ENCODE data around the gene FGF4.

FGF4 gene

GRCh38 chr11:69791276-69792180 lies 16.4 kb upstream of the FGF4 start:
- Histone ChIP-seq H3K27me3 (ENCODE audit: insufficient read depth, low read length) (no peaks in the 10 kb centered on the region), H3K9ac (ENCODE audit: low read depth, low read length) (no peak overlapping the region), H3K36me3 (ENCODE audit: insufficient read depth, low read depth, low read length) (no peaks in the 10 kb centered on the region), H3K27ac (ENCODE audit: low read length) (no peak overlapping the region), H3K4me3 (ENCODE audit: low read length) (no peak overlapping the region), H3K4me1 (ENCODE audit: insufficient read depth, low read length) (0 out of 2 replicates have a peak, but pooled peaks cover 3% of the 10 kb centered on the region), H3K9me3 (ENCODE audit: insufficient read depth, low read depth, low read length) (no peaks in the 10 kb centered on the region)

GRCh38 chr11:69788956-69789355 lies 13.8 kb upstream of the FGF4 start:
- Histone ChIP-seq H3K27me3 (ENCODE audit: insufficient read depth, low read length) (no peaks in the 10 kb centered on the region), H3K36me3 (ENCODE audit: insufficient read depth, low read depth, low read length) (no peaks in the 10 kb centered on the region), H3K9ac (ENCODE audit: low read depth, low read length) (no peak overlapping the region), H3K4me3 (ENCODE audit: low read length) (no peak overlapping the region), H3K27ac (ENCODE audit: low read length) (no peak overlapping the region), H3K9me3 (ENCODE audit: insufficient read depth, low read depth, low read length) (no peaks in the 10 kb centered on the region), H3K4me1 (ENCODE audit: insufficient read depth, low read length) (0 out of 2 replicates have a peak, but pooled peaks cover 3% of the 10 kb centered on the region)

GRCh38 chr11:69787906-69788305 lies 12.8 kb upstream of the FGF4 start:
- Histone ChIP-seq H3K9me3 (ENCODE audit: insufficient read depth, low read depth, low read length) (no peaks in the 10 kb centered on the region), H3K4me1 (ENCODE audit: insufficient read depth, low read length) (0 out of 2 replicates have a peak, but pooled peaks cover 3% of the 10 kb centered on the region), H3K4me3 (ENCODE audit: low read length) (no peak overlapping the region), H3K27ac (ENCODE audit: low read length) (no peak overlapping the region), H3K36me3 (ENCODE audit: insufficient read depth, low read depth, low read length) (no peaks in the 10 kb centered on the region), H3K27me3 (ENCODE audit: insufficient read depth, low read length) (no peaks in the 10 kb centered on the region), H3K9ac (ENCODE audit: low read depth, low read length) (no peak overlapping the region)

GRCh38 chr11:69787457-69787856 lies 12.3 kb upstream of the FGF4 start:
- H3K4me3 ChIP-seq (ENCODE audit: low read length): no peak overlapping the region
- H3K27ac ChIP-seq (ENCODE audit: low read length): no peak overlapping the region
- H3K27me3 ChIP-seq (ENCODE audit: insufficient read depth, low read length): no peaks in the 10 kb centered on the region
- 0 out of 2 replicates have a peak, but pooled peaks cover 3% of the 10 kb centered on the region for H3K4me1 ChIP-seq (ENCODE audit: insufficient read depth, low read length)
- no peak overlapping the region for H3K9ac ChIP-seq (ENCODE audit: low read depth, low read length)
- H3K36me3 ChIP-seq (ENCODE audit: insufficient read depth, low read depth, low read length): no peaks in the 10 kb centered on the region
- H3K9me3 ChIP-seq (ENCODE audit: insufficient read depth, low read depth, low read length): no peaks in the 10 kb centered on the region

- Histone ChIP-seq H3K36me3 (ENCODE audit: insufficient read depth, low read depth, low read length) (no peaks in the 10 kb centered on the region), H3K4me1 (ENCODE audit: insufficient read depth, low read length) (no peaks in the 10 kb centered on the region), H3K9ac (ENCODE audit: low read depth, low read length) (no peak overlapping the region), H3K4me3 (ENCODE audit: low read length) (no peak overlapping the region), H3K27me3 (ENCODE audit: insufficient read depth, low read length) (peaks cover 15% of the 10 kb centered on the region), H3K9me3 (ENCODE audit: insufficient read depth, low read depth, low read length) (no peaks in the 10 kb centered on the region), H3K27ac (ENCODE audit: low read length) (no peak overlapping the region)
These were observed 6.1 kb upstream of the FGF4 start for GRCh38 chr11:69781241-69781640.

GRCh38 chr11:69778373-69778772 lies 3.2 kb upstream of the FGF4 start:
- Histone ChIP-seq H3K27me3 (ENCODE audit: insufficient read depth, low read length) (peaks cover 44% of the 10 kb centered on the region), H3K4me1 (ENCODE audit: insufficient read depth, low read length) (no peaks in the 10 kb centered on the region), H3K9ac (ENCODE audit: low read depth, low read length) (no peak overlapping the region), H3K27ac (ENCODE audit: low read length) (no peak overlapping the region), H3K36me3 (ENCODE audit: insufficient read depth, low read depth, low read length) (no peaks in the 10 kb centered on the region), H3K9me3 (ENCODE audit: insufficient read depth, low read depth, low read length) (no peaks in the 10 kb centered on the region), H3K4me3 (ENCODE audit: low read length) (no peak overlapping the region)

GRCh38 chr11:69774354-69775162 lies 583 bp downstream of the FGF4 start:
- H3K27ac ChIP-seq (ENCODE audit: low read length): no peak overlapping the region
- peaks cover 73% of the 10 kb centered on the region for H3K27me3 ChIP-seq (ENCODE audit: insufficient read depth, low read length)
- H3K4me3 ChIP-seq (ENCODE audit: low read length): peak overlapping the region; percentile 51; the same call in 1 of the 2 replicates
- no peaks in the 10 kb centered on the region for H3K36me3 ChIP-seq (ENCODE audit: insufficient read depth, low read depth, low read length)
- H3K4me1 ChIP-seq (ENCODE audit: insufficient read depth, low read length): peaks cover 19% of the 10 kb centered on the region; the same call in 1 of the 2 replicates
- H3K9me3 ChIP-seq (ENCODE audit: insufficient read depth, low read depth, low read length): no peaks in the 10 kb centered on the region
- H3K9ac ChIP-seq (ENCODE audit: low read depth, low read length): no peak overlapping the region

GRCh38 chr11:69773626-69774353 lies 1.4 kb downstream of the FGF4 start:
- Histone ChIP-seq H3K36me3 (ENCODE audit: insufficient read depth, low read depth, low read length) (no peaks in the 10 kb centered on the region), H3K9me3 (ENCODE audit: insufficient read depth, low read depth, low read length) (no peaks in the 10 kb centered on the region), H3K27ac (ENCODE audit: low read length) (no peak overlapping the region), H3K4me1 (ENCODE audit: insufficient read depth, low read length) (peaks cover 19% of the 10 kb centered on the region; the same call in 1 of the 2 replicates), H3K4me3 (ENCODE audit: low read length) (peak overlapping the region; percentile 28; the same call in 1 of the 2 replicates), H3K9ac (ENCODE audit: low read depth, low read length) (no peak overlapping the region), H3K27me3 (ENCODE audit: insufficient read depth, low read length) (peaks cover 73% of the 10 kb centered on the region)

GRCh38 chr11:69771466-69771865 lies 3.7 kb downstream of the FGF4 start:
- Histone ChIP-seq H3K27ac (ENCODE audit: low read length) (no peak overlapping the region), H3K9ac (ENCODE audit: low read depth, low read length) (peak overlapping the region; percentile 19; the same call in 1 of the 2 replicates), H3K4me3 (ENCODE audit: low read length) (peak overlapping the region; percentile 39)

GRCh38 chr11:69770540-69770939 lies 4.6 kb downstream of the FGF4 start:
- Histone ChIP-seq H3K36me3 (ENCODE audit: insufficient read depth, low read depth, low read length) (no peaks in the 10 kb centered on the region), H3K27me3 (ENCODE audit: insufficient read depth, low read length) (peaks cover 51% of the 10 kb centered on the region), H3K4me1 (ENCODE audit: insufficient read depth, low read length) (peaks cover 19% of the 10 kb centered on the region; the same call in 1 of the 2 replicates), H3K9ac (ENCODE audit: low read depth, low read length) (peak overlapping the region; percentile 19; the same call in 1 of the 2 replicates), H3K9me3 (ENCODE audit: insufficient read depth, low read depth, low read length) (no peaks in the 10 kb centered on the region), H3K4me3 (ENCODE audit: low read length) (peak overlapping the region; percentile 39; the same call in 1 of the 2 replicates), H3K27ac (ENCODE audit: low read length) (no peak overlapping the region)

More at GRCh38 chr11:69771466-69771865, 3.7 kb downstream of the FGF4 start:
- Histone ChIP-seq H3K9me3 (ENCODE audit: insufficient read depth, low read depth, low read length) (no peaks in the 10 kb centered on the region), H3K27me3 (ENCODE audit: insufficient read depth, low read length) (peaks cover 60% of the 10 kb centered on the region), H3K36me3 (ENCODE audit: insufficient read depth, low read depth, low read length) (no peaks in the 10 kb centered on the region), H3K4me1 (ENCODE audit: insufficient read depth, low read length) (peaks cover 19% of the 10 kb centered on the region; the same call in 1 of the 2 replicates)

GRCh38 chr11:69765498-69765995 lies 9.6 kb downstream of the FGF4 start:
- no peaks in the 10 kb centered on the region for H3K9me3 ChIP-seq (ENCODE audit: insufficient read depth, low read depth, low read length)
- H3K36me3 ChIP-seq (ENCODE audit: insufficient read depth, low read depth, low read length): no peaks in the 10 kb centered on the region
- H3K4me1 ChIP-seq (ENCODE audit: insufficient read depth, low read length): peaks cover 3% of the 10 kb centered on the region; the same call in 1 of the 2 replicates
- H3K4me3 ChIP-seq (ENCODE audit: low read length): no peak overlapping the region
- H3K27ac ChIP-seq (ENCODE audit: low read length): no peak overlapping the region
- no peak overlapping the region for H3K9ac ChIP-seq (ENCODE audit: low read depth, low read length)
- H3K27me3 ChIP-seq (ENCODE audit: insufficient read depth, low read length): peaks cover under 1% of the 10 kb centered on the region; the same call in 1 of the 2 replicates
